Germinal center (tissue), 1 donor: ENCODE results near the gene POLE2.
"Not testable (repeated sequence)": the region's sequence is repeated elsewhere in the genome, so short reads cannot be mapped to it uniquely, and the experiment has no call there.

Source experiments
- DNase-seq: peaks from one replicate; pipeline ENCODE4 v3.0.0; 2012; ENCODE audit warnings: mixed read lengths, low spot score

Gene POLE2

GRCh38 chr14:49659526-49660455 is 28.2 kb downstream of the POLE2 start:
- DNase-seq: no peak

- DNase-seq: not testable (repeated sequence)
These were observed 30.5 kb downstream of the POLE2 start for GRCh38 chr14:49657500-49657899.

- no peak for DNase-seq
These were observed 33.5 kb downstream of the POLE2 start for GRCh38 chr14:49654511-49654910.

GRCh38 chr14:49653508-49653907 is 34.5 kb downstream of the POLE2 start:
- DNase-seq: no peak

GRCh38 chr14:49642163-49642562 is 45.9 kb downstream of the POLE2 start:
- no peak for DNase-seq

- no peak for DNase-seq
These were observed 46.3 kb downstream of the POLE2 start for GRCh38 chr14:49641697-49642129.

GRCh38 chr14:49640540-49641417 is 47.2 kb downstream of the POLE2 start:
- DNase-seq: no peak

GRCh38 chr14:49637534-49638078 is 50.4 kb downstream of the POLE2 start:
- no peak for DNase-seq

- no peak for DNase-seq
These were observed 51.1 kb downstream of the POLE2 start for GRCh38 chr14:49636866-49637265.

- peak; percentile 77 for DNase-seq
These were observed 53.3 kb downstream of the POLE2 start, which contains the start of gene DNAAF2 for GRCh38 chr14:49634547-49635334. TSS of gene DNAAF2 (minus strand) at chr14:49635244. CDS start at chr14:49635149, 95 bp downstream.

GRCh38 chr14:49633640-49634546 is 54.1 kb downstream of the POLE2 start:
- DNase-seq: peak; percentile 91

GRCh38 chr14:49623941-49624839 is 63.8 kb downstream of the POLE2 start:
- DNase-seq: no peak

- DNase-seq: no peak
These were observed 64.6 kb downstream of the POLE2 start for GRCh38 chr14:49623387-49623786.

- no peak for DNase-seq
These were observed 65.9 kb downstream of the POLE2 start for GRCh38 chr14:49622022-49622607.

- DNase-seq: peak; percentile 55
These were observed 66.7 kb downstream of the POLE2 start for GRCh38 chr14:49621114-49621881.

GRCh38 chr14:49620182-49621113 is 67.6 kb downstream of the POLE2 start, which contains the start of the genes MGAT2 and RPL36AL:
TSS of gene MGAT2 (plus strand) at chr14:49620799. CDS start at chr14:49621269, 470 bp downstream.
TSS of gene RPL36AL (minus strand) at chr14:49620626. CDS start at chr14:49619104, 1,522 bp downstream.
- DNase-seq: peak; percentile 97

GRCh38 chr14:49619730-49620129 is 68.3 kb downstream of the POLE2 start:
- no peak for DNase-seq
